SK-N-MC (cell line): ENCODE results near the gene C2CD2.

ENCODE experiments used
- EZH2 ChIP-seq: fragments of 200-600 bp; sonication (generic); IDR thresholded peaks from one replicate; pipeline ENCODE4 v1.6.1; 2017; ENCODE audit warnings: antibody characterized with exemption
- FOXP2 ChIP-seq: optimal IDR thresholded peaks from 2 replicates; pipeline ENCODE3; 2011; ENCODE audit warnings: mild to moderate bottlenecking, moderate library complexity; ENCODE audit not compliant: insufficient read depth; ENCODE audit errors: extremely low read length, control extremely low read depth

GRCh38 chr21:41875086-41875485 lies 78.7 kb downstream of the C2CD2 start:
- TF ChIP-seq FOXP2, result no peak
- TF ChIP-seq EZH2, result no peak
